ENCODE measurements around the gene PROP1.

GRCh38 chr5:177983763-177984583 is 12.1 kb downstream of the PROP1 start:
- TF ChIP-seq CTCF (IDR thresholded peaks at IDR 0.05): no peak
- no peak for TF ChIP-seq POLR2A (IDR thresholded peaks at IDR 0.05)
